Fibroblast of skin of left biceps (primary cell): ENCODE measurements around the gene DMXL2.
"Not testable (repeated sequence)": the region's sequence is repeated elsewhere in the genome, so short reads cannot be mapped to it uniquely, and the experiment has no call there.

Experiments used
- DNase-seq, 2 experiments: peaks; one replicate each; pipeline ENCODE4 v3.0.0-alpha.2; 2013; ENCODE audit warnings: low read depth in 2 of 2

Gene DMXL2

DNA sequence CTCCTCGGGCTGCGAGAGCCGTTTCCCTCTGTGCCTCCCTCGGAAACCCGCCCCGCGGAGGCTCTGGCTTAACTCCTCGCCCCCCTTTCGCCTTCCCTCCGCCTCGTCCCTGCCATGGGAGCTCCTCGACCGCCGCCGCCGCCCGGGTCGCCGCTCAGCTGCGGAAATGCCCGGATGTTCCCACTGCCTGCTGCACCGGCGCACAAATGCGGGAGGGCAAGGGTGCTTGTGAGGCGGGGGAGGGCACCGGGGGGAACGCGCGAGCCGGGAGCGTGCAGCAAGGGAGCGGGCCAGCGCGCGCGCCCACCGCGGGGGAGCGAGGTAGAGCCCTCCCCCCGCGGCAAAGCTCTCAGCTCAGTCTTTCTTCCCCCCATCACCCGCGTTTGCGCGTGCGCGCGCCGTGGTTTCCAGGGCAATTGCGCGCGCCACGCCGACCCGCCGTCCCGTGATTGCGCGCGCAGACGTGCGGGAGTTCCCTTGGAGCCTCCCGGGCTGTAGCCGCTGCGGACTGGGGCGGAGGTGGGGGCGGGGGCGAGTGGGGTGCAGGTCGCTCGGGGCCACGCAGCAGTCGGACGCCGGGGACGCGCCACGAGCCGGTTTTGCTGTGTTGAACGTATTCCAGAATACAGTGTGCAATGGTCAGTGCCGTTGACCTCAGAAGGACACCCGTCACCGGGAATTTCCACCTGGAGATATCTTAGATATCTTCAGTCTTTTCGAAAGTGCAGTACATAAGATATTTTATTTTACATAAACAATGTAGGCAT lies at the start of gene DMXL2:
DMXL2 (minus strand) TSS at position 168 of the 767 bp plus-strand sequence. CDS start 226 bp downstream, outside the sequence.
- DNase-seq = peak; percentile 69 to 75

- DNase-seq = no peak
Observed at GRCh38 chr15:51672155-51672687, 49.6 kb upstream of the DMXL2 start.

- no peak for DNase-seq
Observed at GRCh38 chr15:51669381-51669780, 46.8 kb upstream of the DMXL2 start.

- no peak for DNase-seq
Observed at GRCh38 chr15:51668446-51668845, 45.9 kb upstream of the DMXL2 start.

GRCh38 chr15:51667478-51667877 lies 44.9 kb upstream of the DMXL2 start:
- DNase-seq = no peak

DNA sequence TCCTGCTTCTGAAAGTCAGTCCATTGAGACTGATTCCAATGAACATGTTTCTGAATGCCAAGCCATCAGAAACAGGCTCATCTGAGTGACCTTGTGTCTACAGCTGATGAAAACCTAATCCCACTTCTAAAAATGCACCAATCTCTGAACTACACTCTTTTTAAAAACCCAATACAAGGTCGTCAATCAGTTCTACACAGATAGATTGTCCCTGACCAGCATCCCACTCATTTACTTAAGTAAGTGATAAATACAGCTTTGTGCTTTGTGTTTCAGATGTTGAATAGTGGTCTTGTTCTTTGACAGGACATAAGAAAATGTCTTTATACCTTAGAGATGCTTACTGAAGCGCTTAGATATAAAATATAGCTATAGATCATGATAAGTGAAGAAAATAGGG lies 38.5 kb upstream of the DMXL2 start:
- DNase-seq = no peak

DNA sequence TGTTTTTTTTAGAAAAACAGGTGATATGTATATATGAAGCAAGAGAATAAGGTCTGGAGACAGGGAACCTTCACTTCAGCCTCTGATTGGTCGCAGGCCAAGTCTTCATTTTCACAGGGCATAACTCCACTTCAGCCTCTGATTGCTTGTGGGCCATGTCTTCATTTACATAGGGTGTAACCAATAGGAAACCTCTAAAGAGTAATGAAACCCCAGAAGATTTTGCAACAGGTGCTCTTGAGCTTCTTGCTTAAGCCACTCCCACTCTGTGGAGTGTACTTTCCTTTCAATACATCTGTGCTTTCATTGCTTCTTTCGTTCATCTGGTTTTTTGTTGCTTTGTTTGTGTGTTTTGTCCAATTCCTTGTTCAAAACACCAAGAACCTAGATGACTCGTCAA lies 36.1 kb upstream of the DMXL2 start:
- no peak for DNase-seq

GRCh38 chr15:51655401-51656057 lies 33.0 kb upstream of the DMXL2 start:
- not testable (repeated sequence) for DNase-seq

DNA sequence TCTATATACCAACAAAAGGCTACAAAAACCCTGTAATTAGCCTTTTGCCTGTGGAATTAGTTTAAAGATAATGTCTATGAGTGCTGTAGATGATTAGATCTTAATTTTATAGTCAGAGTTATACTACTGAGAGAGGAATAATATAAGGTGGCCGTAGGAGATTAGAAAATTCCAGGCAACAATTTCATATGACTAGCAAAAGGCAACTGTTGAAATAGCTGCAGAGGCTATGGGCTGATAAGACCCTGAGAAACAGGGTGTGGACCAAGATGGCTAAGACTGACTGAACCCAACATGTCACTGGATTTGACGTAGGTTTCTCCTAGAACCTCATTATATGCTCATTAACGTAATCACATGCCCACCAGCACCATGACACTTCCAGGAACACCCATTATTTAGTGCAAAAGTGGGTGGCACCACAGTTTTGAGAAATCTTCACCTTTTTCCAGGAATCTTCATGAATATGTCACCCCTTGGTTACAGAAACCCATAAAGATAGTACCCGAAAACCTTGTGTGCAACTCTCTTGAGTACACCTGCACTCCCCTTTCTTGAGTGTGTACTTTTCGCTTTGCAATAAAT lies 29.6 kb upstream of the DMXL2 start:
- no peak for DNase-seq

GRCh38 chr15:51649659-51650521 lies 27.3 kb upstream of the DMXL2 start:
- peak; percentile 28 to 37 for DNase-seq

DNA sequence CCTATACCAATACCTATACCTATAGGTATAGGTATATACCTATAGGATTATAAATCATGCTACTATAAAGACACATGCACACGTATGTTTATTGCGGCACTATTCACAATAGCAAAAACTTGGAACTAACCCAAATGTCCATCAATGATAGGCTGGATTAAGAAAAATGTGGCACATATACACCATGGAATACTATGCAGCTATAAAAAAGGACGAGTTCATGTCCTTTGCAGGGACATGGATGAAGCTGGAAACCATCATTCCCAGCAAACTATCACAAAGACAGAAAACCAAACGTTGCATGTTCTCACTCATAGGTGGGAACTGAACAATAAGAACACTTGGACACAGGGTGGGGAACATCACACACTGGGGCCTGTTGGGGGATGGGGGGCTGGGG lies 26.1 kb upstream of the DMXL2 start:
- DNase-seq = not testable (repeated sequence)

GRCh38 chr15:51648101-51648500 lies 25.5 kb upstream of the DMXL2 start:
- DNase-seq = not testable (repeated sequence)

GRCh38 chr15:51647128-51647562 lies 24.6 kb upstream of the DMXL2 start:
- DNase-seq = no peak

- DNase-seq = no peak
Observed at GRCh38 chr15:51642696-51643095, 20.1 kb upstream of the DMXL2 start.

- DNase-seq = no peak
Observed at GRCh38 chr15:51641490-51642130, 19.0 kb upstream of the DMXL2 start.

GRCh38 chr15:51634591-51635198 lies 12.1 kb upstream of the DMXL2 start:
- no peak for DNase-seq

DNA sequence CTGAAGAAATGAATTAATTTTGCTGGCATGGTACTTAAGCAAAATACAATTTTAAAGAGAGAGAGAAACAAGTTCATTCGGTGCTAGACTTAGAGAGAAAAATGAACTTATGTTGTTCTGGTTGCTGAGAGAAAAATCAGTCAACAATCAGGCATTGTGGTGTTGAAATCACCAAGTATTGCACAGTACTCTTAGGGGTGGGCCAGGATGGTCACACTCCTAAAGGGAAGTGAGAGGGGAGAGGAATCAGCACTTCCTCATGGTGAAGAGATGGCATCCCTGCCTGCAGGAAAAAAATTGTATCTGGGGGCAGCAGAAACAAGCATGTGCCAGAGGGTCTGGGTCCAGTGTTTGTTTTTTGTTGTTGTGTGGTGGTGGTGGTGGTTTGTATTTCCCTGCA lies 7.0 kb upstream of the DMXL2 start:
- DNase-seq = no peak

GRCh38 chr15:51625236-51625635 lies 2.7 kb upstream of the DMXL2 start:
- no peak for DNase-seq

GRCh38 chr15:51624022-51624421 lies 1.5 kb upstream of the DMXL2 start:
- no peak for DNase-seq

- no peak for DNase-seq
Observed at GRCh38 chr15:51623386-51623938, 891 bp upstream of the DMXL2 start.
